ENCODE measurements around the gene KCNMB3.

DNA sequence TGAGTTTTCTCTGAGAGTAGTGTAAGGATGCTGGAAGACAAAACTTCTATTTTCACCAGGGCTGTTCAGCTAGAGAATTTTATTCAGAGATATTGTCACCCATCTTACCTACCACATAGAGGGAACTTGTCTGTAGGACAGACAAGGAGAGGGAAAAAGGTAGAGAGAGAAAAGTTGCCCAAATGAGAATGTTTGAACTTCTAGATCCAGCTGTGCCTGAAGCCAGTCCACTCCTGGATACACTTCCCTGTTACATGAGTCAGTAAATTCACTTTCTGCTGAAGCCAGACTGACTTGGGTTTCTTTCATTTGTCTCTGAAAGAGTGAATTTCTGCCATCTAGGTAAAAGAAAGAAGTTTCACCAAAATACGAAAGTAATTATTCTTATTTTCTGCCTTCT lies 27.2 kb upstream of the KCNMB3 start:
- TF ChIP-seq CTCF (IDR thresholded peaks at IDR 0.05; ENCODE audit: insufficient read depth, low read depth, low read length) = no peak
- no peak for TF ChIP-seq EZH2 (IDR thresholded peaks at IDR 0.05; ENCODE audit: insufficient read depth, low read length)

Measured in astrocyte (in vitro differentiated cells and primary cell).